GM10266 (cell line): Measurements from ENCODE around the gene DCDC1.

Experiments
- DNase-seq: peaks from one replicate; pipeline ENCODE4 v3.0.0; 2012; ENCODE audit errors: extremely low spot score
- TF ChIP-seq, protein P1 (sequence below): IDR thresholded peaks from 2 replicates; pipeline ENCODE4 v1.5.1; 2012; ENCODE audit warnings: mild to moderate bottlenecking, low read depth; ENCODE audit not compliant: control insufficient read depth, insufficient read depth; ENCODE audit errors: missing control alignments

The DCDC1 gene

GRCh38 chr11:31254415-31254814 is 115.1 kb downstream of the DCDC1 start:
- DNase-seq: no peak
- TF ChIP-seq, protein P1, sequence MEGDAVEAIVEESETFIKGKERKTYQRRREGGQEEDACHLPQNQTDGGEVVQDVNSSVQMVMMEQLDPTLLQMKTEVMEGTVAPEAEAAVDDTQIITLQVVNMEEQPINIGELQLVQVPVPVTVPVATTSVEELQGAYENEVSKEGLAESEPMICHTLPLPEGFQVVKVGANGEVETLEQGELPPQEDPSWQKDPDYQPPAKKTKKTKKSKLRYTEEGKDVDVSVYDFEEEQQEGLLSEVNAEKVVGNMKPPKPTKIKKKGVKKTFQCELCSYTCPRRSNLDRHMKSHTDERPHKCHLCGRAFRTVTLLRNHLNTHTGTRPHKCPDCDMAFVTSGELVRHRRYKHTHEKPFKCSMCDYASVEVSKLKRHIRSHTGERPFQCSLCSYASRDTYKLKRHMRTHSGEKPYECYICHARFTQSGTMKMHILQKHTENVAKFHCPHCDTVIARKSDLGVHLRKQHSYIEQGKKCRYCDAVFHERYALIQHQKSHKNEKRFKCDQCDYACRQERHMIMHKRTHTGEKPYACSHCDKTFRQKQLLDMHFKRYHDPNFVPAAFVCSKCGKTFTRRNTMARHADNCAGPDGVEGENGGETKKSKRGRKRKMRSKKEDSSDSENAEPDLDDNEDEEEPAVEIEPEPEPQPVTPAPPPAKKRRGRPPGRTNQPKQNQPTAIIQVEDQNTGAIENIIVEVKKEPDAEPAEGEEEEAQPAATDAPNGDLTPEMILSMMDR: no peak

DNA sequence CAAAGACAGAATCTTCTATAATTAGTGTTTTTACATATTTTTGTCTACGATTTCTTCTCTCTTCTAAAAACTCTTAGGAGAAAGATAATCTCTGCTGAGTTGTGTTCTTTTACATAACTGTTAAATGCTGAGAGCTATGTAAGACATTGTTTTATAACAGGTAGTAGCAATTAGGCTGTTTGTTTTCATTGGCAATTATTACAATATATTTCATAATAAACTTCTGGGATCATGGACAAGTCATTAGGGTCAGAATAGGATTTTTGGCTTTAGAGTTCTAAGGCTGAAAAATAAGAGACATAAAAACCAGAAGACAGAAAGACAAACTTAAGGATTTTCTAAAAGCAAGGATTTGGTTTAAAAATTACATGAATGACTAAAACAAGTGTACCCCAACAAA is 120.8 kb downstream of the DCDC1 start:
- no peak for DNase-seq
- TF ChIP-seq, protein P1: no peak

DNA sequence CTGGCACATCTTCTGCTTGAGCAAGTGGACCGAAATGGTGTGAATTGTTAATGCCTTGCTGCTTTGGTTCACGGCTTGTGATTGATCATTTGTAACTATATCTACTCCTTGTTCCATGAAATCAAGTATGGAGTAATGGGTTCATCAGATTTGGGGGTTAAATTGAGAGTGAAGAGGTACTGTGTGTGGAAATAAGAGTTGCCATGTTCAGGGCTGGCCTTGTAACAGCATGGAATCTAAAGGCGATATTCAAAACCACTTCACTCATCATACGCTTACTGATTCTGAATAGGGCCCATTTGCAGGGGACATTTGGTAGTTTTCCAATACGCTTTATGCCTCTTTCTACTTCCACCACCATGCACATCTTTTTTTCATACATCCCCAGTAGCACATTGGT is 122.2 kb downstream of the DCDC1 start:
- no peak for DNase-seq
- TF ChIP-seq, protein P1: no peak

DNA sequence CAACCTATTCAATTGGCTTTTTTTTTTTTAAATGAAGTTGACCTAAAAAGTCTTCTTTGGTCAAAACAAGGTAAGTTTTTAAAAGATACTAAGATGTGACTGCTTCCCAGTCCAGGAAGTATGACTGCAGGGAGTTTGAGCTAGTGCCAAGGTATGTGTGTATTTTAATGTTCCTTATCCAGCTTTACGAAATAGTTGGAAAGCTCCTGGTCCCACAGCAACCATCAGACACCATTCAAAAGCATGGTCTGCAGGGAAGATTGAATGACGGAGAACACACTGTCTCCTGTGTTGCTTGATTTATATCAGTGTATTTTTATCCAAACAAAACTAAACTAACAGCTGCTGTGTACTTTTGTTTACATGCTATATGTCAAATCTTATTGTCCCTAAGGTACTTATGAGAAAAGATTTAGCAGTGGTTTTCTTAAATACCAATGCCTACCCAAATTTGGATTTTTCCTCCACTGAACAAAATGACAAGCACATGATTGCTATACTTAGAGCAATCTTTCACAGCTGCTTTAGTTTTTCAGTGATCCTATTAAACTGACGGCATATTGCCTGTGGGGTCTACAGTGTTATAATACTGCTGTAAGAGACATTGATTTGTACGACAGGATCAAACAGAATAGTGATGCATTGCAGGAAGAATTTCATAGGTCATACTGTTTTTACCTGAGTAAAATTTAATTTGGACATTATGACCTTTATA is 122.9 kb downstream of the DCDC1 start:
- TF ChIP-seq, protein P1: no peak
- DNase-seq: no peak

DNA sequence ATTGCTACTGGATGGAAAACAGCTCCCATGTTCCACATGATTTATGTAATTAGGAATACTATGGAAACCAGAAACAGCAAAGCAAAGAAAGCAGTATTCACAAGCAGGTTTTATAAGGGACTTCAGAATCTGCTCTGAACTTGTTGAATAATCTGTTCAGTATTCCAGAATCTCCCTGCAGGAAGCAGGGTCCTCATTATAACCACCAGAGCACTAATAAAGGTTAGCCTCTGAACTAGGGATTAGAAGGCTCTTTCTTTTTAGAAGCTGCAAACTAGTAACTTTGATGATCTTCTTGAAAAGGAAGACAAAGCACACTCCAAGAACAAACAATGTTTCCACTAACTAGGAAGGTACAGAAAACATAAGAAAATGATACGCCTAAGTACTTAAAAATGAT is 125.8 kb downstream of the DCDC1 start:
- TF ChIP-seq, protein P1: no peak
- no peak for DNase-seq

- no peak for DNase-seq
- TF ChIP-seq, protein P1: peak; percentile 53
Measured at GRCh38 chr11:31240340-31240904, 129.1 kb downstream of the DCDC1 start.
